Measurements from ENCODE around the gene MOB3B.
"Not testable (repeated sequence)": the region's sequence is repeated elsewhere in the genome, so short reads cannot be mapped to it uniquely, and the experiment has no call there.

MOB3B gene

GRCh38 chr9:27514551-27514950, 15.1 kb downstream of the MOB3B start:
- DNase-seq, result no peak

- no peak for DNase-seq
These were observed 17.8 kb downstream of the MOB3B start for GRCh38 chr9:27511771-27512170.

GRCh38 chr9:27510780-27511179, 18.8 kb downstream of the MOB3B start:
- no peak for DNase-seq

- no peak for DNase-seq
These were observed 22.6 kb downstream of the MOB3B start for GRCh38 chr9:27506981-27507380.

GRCh38 chr9:27505744-27506161, 23.9 kb downstream of the MOB3B start:
- no peak for DNase-seq

- DNase-seq, result no peak
These were observed 25.4 kb downstream of the MOB3B start for GRCh38 chr9:27504259-27504658.

- DNase-seq, result no peak
These were observed 26.0 kb downstream of the MOB3B start for GRCh38 chr9:27503623-27504022.

GRCh38 chr9:27500902-27501301, 28.7 kb downstream of the MOB3B start:
- DNase-seq, result not testable (repeated sequence)

- DNase-seq, result no peak
These were observed 30.2 kb downstream of the MOB3B start for GRCh38 chr9:27499451-27499850.

- no peak for DNase-seq
These were observed 31.7 kb downstream of the MOB3B start for GRCh38 chr9:27497883-27498417.

GRCh38 chr9:27496135-27496504, 33.5 kb downstream of the MOB3B start:
- DNase-seq, result no peak

- no peak for DNase-seq
These were observed 34.0 kb downstream of the MOB3B start for GRCh38 chr9:27495480-27496134.

GRCh38 chr9:27491154-27491553, 38.5 kb downstream of the MOB3B start:
- no peak for DNase-seq

GRCh38 chr9:27489087-27489876, 40.3 kb downstream of the MOB3B start:
- DNase-seq, result no peak

- DNase-seq, result no peak
These were observed 41.7 kb downstream of the MOB3B start for GRCh38 chr9:27487927-27488326.

- no peak for DNase-seq
These were observed 42.4 kb downstream of the MOB3B start for GRCh38 chr9:27487128-27487640.

GRCh38 chr9:27485158-27485557, 44.5 kb downstream of the MOB3B start:
- no peak for DNase-seq

GRCh38 chr9:27483576-27483975, 46.0 kb downstream of the MOB3B start:
- DNase-seq, result no peak

GRCh38 chr9:27482709-27483108, 46.9 kb downstream of the MOB3B start:
- no peak for DNase-seq

GRCh38 chr9:27478322-27478721, 51.3 kb downstream of the MOB3B start:
- no peak for DNase-seq

- no peak for DNase-seq
These were observed 52.6 kb downstream of the MOB3B start for GRCh38 chr9:27476870-27477515.

GRCh38 chr9:27475057-27475595, 54.5 kb downstream of the MOB3B start:
- no peak for DNase-seq

GRCh38 chr9:27474305-27474704, 55.3 kb downstream of the MOB3B start:
- no peak for DNase-seq
